GM18508 (cell line): ENCODE results near the gene DROSHA.
"Not testable (repeated sequence)": the region's sequence is repeated elsewhere in the genome, so short reads cannot be mapped to it uniquely, and the experiment has no call there.

Experiments used
- ATAC-seq: cut with Tn5 transposase; IDR thresholded peaks from one replicate; pipeline ENCODE4 v1.9.1; 2021; ENCODE audit warnings: moderate number of reproducible peaks; ENCODE audit not compliant: insufficient read depth, unreplicated experiment

Gene DROSHA

GRCh38 chr5:31427013-31427723 is 104.7 kb downstream of the DROSHA start:
- no peak for ATAC-seq

- ATAC-seq, result no peak
Measured at GRCh38 chr5:31421806-31422586, 109.9 kb downstream of the DROSHA start.

GRCh38 chr5:31417512-31417911 is 114.4 kb downstream of the DROSHA start:
- ATAC-seq, result no peak

- ATAC-seq, result no peak
Measured at GRCh38 chr5:31416547-31416946, 115.3 kb downstream of the DROSHA start.

- no peak for ATAC-seq
Measured at GRCh38 chr5:31415960-31416359, 115.9 kb downstream of the DROSHA start.

- no peak for ATAC-seq
Measured at GRCh38 chr5:31415009-31415923, 116.6 kb downstream of the DROSHA start.

GRCh38 chr5:31413030-31413812 is 118.7 kb downstream of the DROSHA start:
- ATAC-seq, result no peak

- ATAC-seq, result no peak
Measured at GRCh38 chr5:31412324-31412723, 119.6 kb downstream of the DROSHA start.

- no peak for ATAC-seq
Measured at GRCh38 chr5:31410089-31410488, 121.8 kb downstream of the DROSHA start.

GRCh38 chr5:31408814-31409213 is 123.1 kb downstream of the DROSHA start:
- no peak for ATAC-seq

GRCh38 chr5:31407921-31408693 is 123.8 kb downstream of the DROSHA start:
- ATAC-seq, result no peak

- no peak for ATAC-seq
Measured at GRCh38 chr5:31404325-31404724, 127.6 kb downstream of the DROSHA start.

GRCh38 chr5:31401691-31402090 is 130.2 kb downstream of the DROSHA start:
- no peak for ATAC-seq

- no peak for ATAC-seq
Measured at GRCh38 chr5:31397926-31398557, 133.9 kb downstream of the DROSHA start.

- ATAC-seq, result no peak
Measured at GRCh38 chr5:31396611-31397295, 135.1 kb downstream of the DROSHA start.

GRCh38 chr5:31395450-31396045 is 136.3 kb downstream of the DROSHA start:
- not testable (repeated sequence) for ATAC-seq

- ATAC-seq, result no peak
Measured at GRCh38 chr5:31393126-31393525, 138.8 kb downstream of the DROSHA start.

- no peak for ATAC-seq
Measured at GRCh38 chr5:31392061-31392460, 139.8 kb downstream of the DROSHA start.
